Stimulated activated naive CD8-positive, alpha-beta T cell treated with anti-CD3 and anti-CD28 coated beads, Interleukin-15, amount 100 ng/mL, for 72 hours (primary cell): Measurements from ENCODE around the gene CAPN10.

Source experiments
- ATAC-seq: fragments of 150-1000 bp; cut with Tn5 transposase; 2 replicates; pipeline ENCODE4 v1.10.0; 2021; ENCODE audit warnings: mild to moderate bottlenecking, moderate library complexity
- DNase-seq, 2 donors: peaks; one replicate each; pipeline ENCODE4 v3.0.0; 2021 to 2022
- H3K27ac Mint-ChIP-seq, 2 donors: one replicate each; pipeline ENCODE4 v1.8.0; 2022; ENCODE audit warnings: mild to moderate bottlenecking in 2 of 2, mixed read lengths in 2 of 2, moderate library complexity in 2 of 2
- H3K27me3 Mint-ChIP-seq: one replicate; pipeline ENCODE4 v1.8.0; 2022; ENCODE audit warnings: mixed read lengths
- H3K4me1 Mint-ChIP-seq: one replicate; pipeline ENCODE4 v1.8.0; 2022; ENCODE audit warnings: mild to moderate bottlenecking, mixed read lengths
- H3K4me3 Mint-ChIP-seq, 2 donors: one replicate each; pipeline ENCODE4 v1.8.0; 2022; ENCODE audit warnings: mild to moderate bottlenecking in 2 of 2, mixed read lengths in 2 of 2, moderate library complexity in 1 of 2
- H3K9me3 Mint-ChIP-seq, 2 donors: one replicate each; pipeline ENCODE4 v1.8.0; 2022; ENCODE audit warnings: mixed read lengths in 2 of 2

CAPN10 gene

GRCh38 chr2:240568678-240569522 is 17.6 kb upstream of the CAPN10 start:
- peak; percentile 3 for ATAC-seq
- DNase-seq: peak; percentile 46 to 65

GRCh38 chr2:240569523-240569997 is 17.0 kb upstream of the CAPN10 start:
- Mint-ChIP-seq H3K27me3 (no peaks in the 10 kb centered on the region), H3K4me3 (peak overlapping the region; percentile 84 to 86), H3K9me3 (no peaks in the 10 kb centered on the region), H3K4me1 (peaks cover 67% of the 10 kb centered on the region), H3K27ac (no peak overlapping the region)
- DNase-seq (peak in 1 of 2 donors; percentile 30), ATAC-seq (no peak)

More at GRCh38 chr2:240568678-240569522, 17.6 kb upstream of the CAPN10 start:
- H3K9me3 Mint-ChIP-seq: no peaks in the 10 kb centered on the region
- H3K4me1 Mint-ChIP-seq: peaks cover 73% of the 10 kb centered on the region
- peak overlapping the region; percentile 84 to 86 for H3K4me3 Mint-ChIP-seq
- peak overlapping the region in 1 of 2 donors; percentile 93 for H3K27ac Mint-ChIP-seq
- H3K27me3 Mint-ChIP-seq: no peaks in the 10 kb centered on the region

- peak overlapping the region; percentile 26 to 86 for H3K4me3 Mint-ChIP-seq
- peaks cover 62% of the 10 kb centered on the region for H3K4me1 Mint-ChIP-seq
- no peak overlapping the region for H3K27ac Mint-ChIP-seq
- H3K9me3 Mint-ChIP-seq: no peaks in the 10 kb centered on the region
- no peaks in the 10 kb centered on the region for H3K27me3 Mint-ChIP-seq
- ATAC-seq (no peak), DNase-seq (peak in 1 of 2 donors; percentile 9)
Observed at GRCh38 chr2:240569998-240570530, 16.5 kb upstream of the CAPN10 start.

- Mint-ChIP-seq H3K4me3 (peak overlapping the region in 1 of 2 donors; percentile 86), H3K27ac (no peak overlapping the region), H3K9me3 (no peaks in the 10 kb centered on the region), H3K4me1 (peaks cover 55% of the 10 kb centered on the region), H3K27me3 (no peaks in the 10 kb centered on the region)
- no peak for ATAC-seq
- peak in 1 of 2 donors; percentile 12 for DNase-seq
Observed at GRCh38 chr2:240570531-240571313, 15.8 kb upstream of the CAPN10 start.

- H3K4me3 Mint-ChIP-seq: no peak overlapping the region
- ATAC-seq: no peak
- DNase-seq: peak in 1 of 2 donors; percentile 9
- no peaks in the 10 kb centered on the region for H3K9me3 Mint-ChIP-seq
- no peak overlapping the region for H3K27ac Mint-ChIP-seq
- H3K27me3 Mint-ChIP-seq: no peaks in the 10 kb centered on the region
- peaks cover 48% of the 10 kb centered on the region for H3K4me1 Mint-ChIP-seq
Observed at GRCh38 chr2:240571314-240571973, 15.1 kb upstream of the CAPN10 start.

- H3K27ac Mint-ChIP-seq: no peak overlapping the region
- no peaks in the 10 kb centered on the region for H3K9me3 Mint-ChIP-seq
- H3K27me3 Mint-ChIP-seq: no peaks in the 10 kb centered on the region
- no peak for DNase-seq
- ATAC-seq: no peak
- peaks cover 46% of the 10 kb centered on the region for H3K4me1 Mint-ChIP-seq
- no peak overlapping the region for H3K4me3 Mint-ChIP-seq
Observed at GRCh38 chr2:240572141-240573031, 14.1 kb upstream of the CAPN10 start.

- Mint-ChIP-seq H3K27ac (no peak overlapping the region), H3K9me3 (no peaks in the 10 kb centered on the region), H3K27me3 (no peaks in the 10 kb centered on the region), H3K4me3 (no peak overlapping the region), H3K4me1 (peaks cover 46% of the 10 kb centered on the region)
- DNase-seq (no peak), ATAC-seq (no peak)
Observed at GRCh38 chr2:240573071-240573515, 13.4 kb upstream of the CAPN10 start.

- ATAC-seq (no peak), DNase-seq (no peak)
- H3K27ac Mint-ChIP-seq: no peak overlapping the region
- no peak overlapping the region for H3K4me3 Mint-ChIP-seq
- peaks cover 52% of the 10 kb centered on the region for H3K4me1 Mint-ChIP-seq
- H3K27me3 Mint-ChIP-seq: no peaks in the 10 kb centered on the region
- H3K9me3 Mint-ChIP-seq: no peaks in the 10 kb centered on the region
Observed at GRCh38 chr2:240573516-240574385, 12.8 kb upstream of the CAPN10 start.

GRCh38 chr2:240574386-240575100 is 12.0 kb upstream of the CAPN10 start:
- ATAC-seq: no peak
- Mint-ChIP-seq H3K4me3 (no peak overlapping the region), H3K9me3 (no peaks in the 10 kb centered on the region), H3K4me1 (peaks cover 55% of the 10 kb centered on the region), H3K27me3 (no peaks in the 10 kb centered on the region), H3K27ac (peak overlapping the region; percentile 33 to 74)
- DNase-seq: no peak

GRCh38 chr2:240575101-240575965 is 11.2 kb upstream of the CAPN10 start:
- H3K27me3 Mint-ChIP-seq: no peaks in the 10 kb centered on the region
- no peak overlapping the region for H3K4me3 Mint-ChIP-seq
- peaks cover 55% of the 10 kb centered on the region for H3K4me1 Mint-ChIP-seq
- H3K27ac Mint-ChIP-seq: peak overlapping the region in 1 of 2 donors; percentile 86
- no peak for ATAC-seq
- no peak for DNase-seq
- no peaks in the 10 kb centered on the region for H3K9me3 Mint-ChIP-seq

- peak overlapping the region in 1 of 2 donors; percentile 86 for H3K27ac Mint-ChIP-seq
- no peak for ATAC-seq
- H3K27me3 Mint-ChIP-seq: no peaks in the 10 kb centered on the region
- no peak for DNase-seq
- no peak overlapping the region for H3K4me3 Mint-ChIP-seq
- H3K9me3 Mint-ChIP-seq: peaks cover 0 to 6% of the 10 kb centered on the region in 2 donors
- H3K4me1 Mint-ChIP-seq: peaks cover 51% of the 10 kb centered on the region
Observed at GRCh38 chr2:240576036-240576435, 10.5 kb upstream of the CAPN10 start.

- Mint-ChIP-seq H3K27me3 (no peaks in the 10 kb centered on the region), H3K4me1 (peaks cover 45% of the 10 kb centered on the region), H3K9me3 (peaks cover 0 to 7% of the 10 kb centered on the region in 2 donors), H3K27ac (peak overlapping the region in 1 of 2 donors; percentile 58), H3K4me3 (no peak overlapping the region)
- ATAC-seq (no peak), DNase-seq (no peak)
Observed at GRCh38 chr2:240576436-240577205, 9.9 kb upstream of the CAPN10 start.
